Prostate gland (tissue), 2 donors: Measurements from ENCODE around the gene NSF.

Experiments used
- CTCF ChIP-seq, 4 experiments: fragments of 200-600 bp in 2 of 4; fragments of 450-650 bp in 2 of 4; sonication (generic) in 2 of 4; IDR thresholded peaks; 1 replicate in 3 of 4; 2 replicates in 1 of 4; pipeline ENCODE4 v1.5.1; 2016 to 2019; ENCODE audit warnings: antibody characterized with exemption in 4 of 4, mild to moderate bottlenecking in 2 of 4, moderate library complexity in 2 of 4
- POLR2A ChIP-seq: fragments of 450-650 bp; IDR thresholded peaks from one replicate; pipeline ENCODE4 v1.6.1; 2016; ENCODE audit warnings: antibody characterized with exemption, mild to moderate bottlenecking
- POLR2AphosphoS5 ChIP-seq: sonication (generic); formaldehyde crosslinking; IDR thresholded peaks from one replicate; pipeline ENCODE4 v1.6.1; 2017; ENCODE audit warnings: antibody characterized with exemption

GRCh38 chr17:46770439-46770817 is 180.0 kb downstream of the NSF start:
- no peak for TF ChIP-seq POLR2A
- no peak for TF ChIP-seq CTCF (IDR thresholded peaks at IDR 0.05)
- no peak for TF ChIP-seq POLR2AphosphoS5
